ENCODE measurements around the gene FAM9A. TPM values are rescaled to one million over a fixed set of nuclear protein-coding genes. Genes with fewer than 3 reads are reported as not detected.
"Not testable (repeated sequence)": the region's sequence is repeated elsewhere in the genome, so short reads cannot be mapped to it uniquely, and the experiment has no call there.

The FAM9A gene
- total and polyA plus RNA-seq, 2 donors (not counting 1 experiment from before 2014, with no cell fraction given), result not detected

DNA sequence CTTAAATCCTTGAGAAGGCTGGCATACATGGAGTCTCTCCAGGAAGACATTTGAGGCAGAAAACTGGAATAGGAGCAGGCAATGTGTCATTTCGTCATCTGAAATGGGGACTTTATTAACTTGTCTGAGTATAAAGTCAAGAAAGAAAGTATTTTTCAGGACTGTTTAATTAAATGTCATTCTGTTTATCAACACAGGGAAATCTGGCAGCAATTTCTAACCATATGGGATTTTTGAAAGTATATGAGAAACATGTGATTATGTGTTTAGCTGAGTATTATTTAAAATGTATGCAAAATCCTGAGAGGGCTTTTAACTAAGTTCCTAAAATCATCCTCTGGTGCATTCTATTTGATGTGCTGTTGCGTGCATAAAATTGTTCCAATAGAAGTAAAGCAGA, 3.9 kb upstream of the FAM9A start:
- no peak overlapping the region for H3K4me3 ChIP-seq (ENCODE audit: control extremely low read depth in 1 of 5, extremely low read depth in 1 of 5, insufficient read depth in 1 of 5, low read depth in 2 of 5, low read length in 4 of 5)
- no peak overlapping the region for H3K9ac ChIP-seq (ENCODE audit: low read length)
- intact Hi-C loops (cut with micrococcal nuclease), result no loop called here
- H3K27me3 Mint-ChIP-seq, result peaks cover 7% of the 10 kb centered on the region
- DNase-seq (no peak), ATAC-seq (ENCODE audit: low read depth) (no peak)
- H3K9me3 Mint-ChIP-seq (ENCODE audit: insufficient read depth), result no peaks in the 10 kb centered on the region
- no peaks in the 10 kb centered on the region for H4K20me1 ChIP-seq (ENCODE audit: control insufficient read depth, insufficient read depth, low read length, poor library complexity, severe bottlenecking)
- ChIA-PET POLR2A (no interaction called here), CTCF (no interaction called here)
- H3K4me2 ChIP-seq (replicated peaks; ENCODE audit: low read depth, low read length, poor library complexity, severe bottlenecking), result no peak overlapping the region
- no peak overlapping the region for H3K27ac Mint-ChIP-seq
- H3K4me1 Mint-ChIP-seq, result no peaks in the 10 kb centered on the region
- no peaks in the 10 kb centered on the region for H3K27me3 ChIP-seq (replicated peaks in 1 of 4; ENCODE audit: control extremely low read depth in 1 of 4, control insufficient read depth in 3 of 4, insufficient read depth in 4 of 4, low read length in 3 of 4)
- no peak overlapping the region for H2AFZ ChIP-seq (ENCODE audit: insufficient read depth, low read depth, low read length, poor library complexity, severe bottlenecking)
- TF ChIP-seq, protein P1, sequence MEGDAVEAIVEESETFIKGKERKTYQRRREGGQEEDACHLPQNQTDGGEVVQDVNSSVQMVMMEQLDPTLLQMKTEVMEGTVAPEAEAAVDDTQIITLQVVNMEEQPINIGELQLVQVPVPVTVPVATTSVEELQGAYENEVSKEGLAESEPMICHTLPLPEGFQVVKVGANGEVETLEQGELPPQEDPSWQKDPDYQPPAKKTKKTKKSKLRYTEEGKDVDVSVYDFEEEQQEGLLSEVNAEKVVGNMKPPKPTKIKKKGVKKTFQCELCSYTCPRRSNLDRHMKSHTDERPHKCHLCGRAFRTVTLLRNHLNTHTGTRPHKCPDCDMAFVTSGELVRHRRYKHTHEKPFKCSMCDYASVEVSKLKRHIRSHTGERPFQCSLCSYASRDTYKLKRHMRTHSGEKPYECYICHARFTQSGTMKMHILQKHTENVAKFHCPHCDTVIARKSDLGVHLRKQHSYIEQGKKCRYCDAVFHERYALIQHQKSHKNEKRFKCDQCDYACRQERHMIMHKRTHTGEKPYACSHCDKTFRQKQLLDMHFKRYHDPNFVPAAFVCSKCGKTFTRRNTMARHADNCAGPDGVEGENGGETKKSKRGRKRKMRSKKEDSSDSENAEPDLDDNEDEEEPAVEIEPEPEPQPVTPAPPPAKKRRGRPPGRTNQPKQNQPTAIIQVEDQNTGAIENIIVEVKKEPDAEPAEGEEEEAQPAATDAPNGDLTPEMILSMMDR (IDR thresholded peaks at IDR 0.05), result no peak
- TF ChIP-seq EZH2 (IDR thresholded peaks at IDR 0.05; ENCODE audit: borderline replicate concordance, insufficient read depth, low read depth, low read length, poor library complexity, severe bottlenecking), result no peak
- H3K36me3 ChIP-seq (replicated peaks in 1 of 2; ENCODE audit: control extremely low read depth in 1 of 2, control insufficient read depth in 1 of 2, extremely low read depth in 1 of 2, insufficient read depth in 2 of 2, low read length in 1 of 2), result no peaks in the 10 kb centered on the region
- H3K79me2 ChIP-seq (ENCODE audit: control insufficient read depth, insufficient read depth, low read length), result no peaks in the 10 kb centered on the region
- H3K4me3 Mint-ChIP-seq, result no peak overlapping the region
- peaks cover 0 to 4% (median 0%) of the 10 kb centered on the region in 3 donors for H3K9me3 ChIP-seq (ENCODE audit: control extremely low read depth in 1 of 3, control insufficient read depth in 2 of 3, insufficient read depth in 1 of 3, low read length in 2 of 3)
- WGBS (ENCODE audit: insufficient coverage), result no CpG with 5 or more reads among the region's 2 CpGs
- H3K4me1 ChIP-seq (ENCODE audit: control insufficient read depth in 2 of 2, insufficient read depth in 2 of 2, low read length in 2 of 2), result no peaks in the 10 kb centered on the region
- H3K27ac ChIP-seq (ENCODE audit: low read length in 2 of 2), result no peak overlapping the region

DNA sequence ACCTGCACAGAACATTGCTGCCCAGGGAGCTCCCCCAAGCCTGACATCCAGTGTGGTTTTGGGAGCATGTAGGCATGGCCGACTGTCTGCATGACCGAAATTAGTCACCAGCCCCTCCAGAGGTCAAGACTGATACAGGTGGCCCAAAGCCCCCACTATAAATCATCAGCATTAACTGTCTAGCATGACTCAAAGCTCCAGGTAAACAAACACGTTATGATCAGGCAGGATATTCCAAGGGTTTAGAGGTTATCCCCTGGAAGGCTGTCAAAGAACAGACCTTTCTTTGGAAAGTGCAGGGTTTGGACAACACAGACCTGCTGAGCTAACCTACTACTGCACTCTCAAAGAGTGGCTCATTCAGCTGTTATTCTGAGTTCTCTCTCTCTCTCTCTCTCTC, 2.1 kb upstream of the FAM9A start:
- Histone ChIP-seq H2AFZ (ENCODE audit: insufficient read depth, low read depth, low read length, poor library complexity, severe bottlenecking) (no peak overlapping the region), H3K36me3 (replicated peaks in 1 of 2; ENCODE audit: control extremely low read depth in 1 of 2, control insufficient read depth in 1 of 2, extremely low read depth in 1 of 2, insufficient read depth in 2 of 2, low read length in 1 of 2) (no peaks in the 10 kb centered on the region), H3K4me2 (replicated peaks; ENCODE audit: low read depth, low read length, poor library complexity, severe bottlenecking) (no peak overlapping the region), H4K20me1 (ENCODE audit: control insufficient read depth, insufficient read depth, low read length, poor library complexity, severe bottlenecking) (no peaks in the 10 kb centered on the region), H3K79me2 (ENCODE audit: control insufficient read depth, insufficient read depth, low read length) (no peaks in the 10 kb centered on the region), H3K27ac (ENCODE audit: low read length in 2 of 2) (no peak overlapping the region), H3K4me3 (ENCODE audit: control extremely low read depth in 1 of 5, extremely low read depth in 1 of 5, insufficient read depth in 1 of 5, low read depth in 2 of 5, low read length in 4 of 5) (no peak overlapping the region), H3K9me3 (ENCODE audit: control extremely low read depth in 1 of 3, control insufficient read depth in 2 of 3, insufficient read depth in 1 of 3, low read length in 2 of 3) (peaks cover 0 to 4% (median 0%) of the 10 kb centered on the region in 3 donors), H3K27me3 (replicated peaks in 1 of 4; ENCODE audit: control extremely low read depth in 1 of 4, control insufficient read depth in 3 of 4, insufficient read depth in 4 of 4, low read length in 3 of 4) (no peaks in the 10 kb centered on the region), H3K4me1 (ENCODE audit: control insufficient read depth in 2 of 2, insufficient read depth in 2 of 2, low read length in 2 of 2) (no peaks in the 10 kb centered on the region), H3K9ac (ENCODE audit: low read length) (no peak overlapping the region)
- intact Hi-C loops (cut with micrococcal nuclease), result no loop called here
- DNase-seq (no peak), ATAC-seq (ENCODE audit: low read depth) (no peak)
- POLR2A ChIA-PET, result no interaction called here
- CTCF ChIA-PET, result no interaction called here
- no peaks in the 10 kb centered on the region for H3K4me1 Mint-ChIP-seq
- TF ChIP-seq, protein P1 (IDR thresholded peaks at IDR 0.05), result no peak
- TF ChIP-seq EZH2 (IDR thresholded peaks at IDR 0.05; ENCODE audit: borderline replicate concordance, insufficient read depth, low read depth, low read length, poor library complexity, severe bottlenecking), result no peak
- H3K27ac Mint-ChIP-seq, result no peak overlapping the region
- no CpG with 5 or more reads among the region's 3 CpGs for WGBS (ENCODE audit: insufficient coverage)
- no peaks in the 10 kb centered on the region for H3K9me3 Mint-ChIP-seq (ENCODE audit: insufficient read depth)
- H3K27me3 Mint-ChIP-seq, result peaks cover 7% of the 10 kb centered on the region
- H3K4me3 Mint-ChIP-seq, result no peak overlapping the region

DNA sequence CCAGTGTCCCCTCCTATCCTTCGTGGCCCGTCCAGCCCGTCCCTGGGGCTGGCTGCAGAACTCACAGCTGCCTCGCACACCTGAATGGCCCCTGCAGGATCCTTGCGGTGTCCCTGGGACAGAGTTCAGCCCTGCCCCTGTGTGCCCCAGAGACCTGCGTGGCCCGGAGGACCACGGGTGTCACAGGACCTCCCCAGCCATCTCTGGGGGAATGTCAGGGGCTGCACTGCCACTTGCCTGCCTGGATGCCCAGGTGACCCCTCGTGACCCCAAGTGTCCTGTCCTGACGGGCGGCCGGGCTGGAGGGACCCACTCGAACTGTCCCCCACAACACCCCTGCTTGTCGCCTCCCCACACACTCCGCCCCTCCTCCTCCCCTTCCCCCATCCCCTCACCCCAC, 832 bp downstream of the FAM9A start:
- H3K27ac ChIP-seq (ENCODE audit: low read length in 2 of 2); ATAC-seq (ENCODE audit: low read depth); H3K27me3 ChIP-seq (replicated peaks in 1 of 4; ENCODE audit: control extremely low read depth in 1 of 4, control insufficient read depth in 3 of 4, insufficient read depth in 4 of 4, low read length in 3 of 4); intact Hi-C loops (cut with micrococcal nuclease); H4K20me1 ChIP-seq (ENCODE audit: control insufficient read depth, insufficient read depth, low read length, poor library complexity, severe bottlenecking); POLR2A ChIA-PET; H3K4me1 Mint-ChIP-seq; H3K9me3 Mint-ChIP-seq (ENCODE audit: insufficient read depth); H2AFZ ChIP-seq (ENCODE audit: insufficient read depth, low read depth, low read length, poor library complexity, severe bottlenecking); DNase-seq; H3K9me3 ChIP-seq (ENCODE audit: control extremely low read depth in 1 of 3, control insufficient read depth in 2 of 3, insufficient read depth in 1 of 3, low read length in 2 of 3); H3K4me2 ChIP-seq (replicated peaks; ENCODE audit: low read depth, low read length, poor library complexity, severe bottlenecking); H3K36me3 ChIP-seq (replicated peaks in 1 of 2; ENCODE audit: control extremely low read depth in 1 of 2, control insufficient read depth in 1 of 2, extremely low read depth in 1 of 2, insufficient read depth in 2 of 2, low read length in 1 of 2); H3K4me1 ChIP-seq (ENCODE audit: control insufficient read depth in 2 of 2, insufficient read depth in 2 of 2, low read length in 2 of 2); H3K4me3 Mint-ChIP-seq; H3K79me2 ChIP-seq (ENCODE audit: control insufficient read depth, insufficient read depth, low read length); CTCF ChIA-PET; H3K4me3 ChIP-seq (ENCODE audit: control extremely low read depth in 1 of 5, extremely low read depth in 1 of 5, insufficient read depth in 1 of 5, low read depth in 2 of 5, low read length in 4 of 5); H3K9ac ChIP-seq (ENCODE audit: low read length); H3K27me3 Mint-ChIP-seq; H3K27ac Mint-ChIP-seq: not testable (repeated sequence)
- 91% methylated on average over 5 of the region's 15 CpGs for WGBS (ENCODE audit: insufficient coverage)
